HCEC 1CT (cell line): ENCODE measurements around the gene CLIP3.
A peak's percentile ranks its signal among the peaks of the same experiment; 100 is the strongest.
"Not testable (repeated sequence)": the region's sequence is repeated elsewhere in the genome, so short reads cannot be mapped to it uniquely, and the experiment has no call there.

Experiments used
- DNase-seq: peaks from one replicate; pipeline ENCODE4 v3.0.0-alpha.2; 2017

The CLIP3 gene

DNA sequence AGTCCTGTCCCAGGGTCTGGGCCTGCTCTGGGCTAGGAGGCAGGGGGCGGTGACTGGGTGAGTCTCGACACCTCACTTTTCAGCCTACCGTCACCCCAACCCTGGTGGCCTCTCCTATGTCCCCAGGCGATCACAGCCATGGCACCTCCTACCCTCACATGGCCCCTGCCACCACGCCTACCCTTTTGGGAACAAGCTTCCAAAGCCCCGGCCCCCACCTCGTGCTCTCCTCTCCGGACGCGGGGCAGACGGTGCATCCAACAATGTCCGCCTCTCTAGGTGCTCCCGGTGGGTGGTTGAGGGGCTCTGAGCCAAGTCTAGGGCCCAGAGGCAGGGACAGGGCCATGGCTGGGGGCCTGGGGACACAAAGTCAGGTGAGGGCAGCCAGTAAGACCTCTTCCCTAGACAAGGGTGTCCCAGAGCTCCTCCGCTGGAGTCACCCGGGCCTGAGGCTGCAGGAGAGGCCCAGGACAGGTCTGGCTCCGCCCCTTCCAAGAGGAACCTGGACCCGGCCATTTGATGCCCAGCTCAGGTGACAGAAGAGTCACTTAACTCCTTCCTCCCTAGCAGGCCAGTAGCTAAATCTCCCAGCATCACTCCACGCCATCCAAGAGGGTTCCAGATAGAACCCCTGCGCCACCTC lies 24.2 kb downstream of the CLIP3 start, which contains the start of gene SYNE4:
Gene SYNE4, minus strand, starts transcription at position 478 of the 643 bp plus-strand sequence. Its CDS starts 132 bp downstream, at position 346.
- no peak for DNase-seq

DNA sequence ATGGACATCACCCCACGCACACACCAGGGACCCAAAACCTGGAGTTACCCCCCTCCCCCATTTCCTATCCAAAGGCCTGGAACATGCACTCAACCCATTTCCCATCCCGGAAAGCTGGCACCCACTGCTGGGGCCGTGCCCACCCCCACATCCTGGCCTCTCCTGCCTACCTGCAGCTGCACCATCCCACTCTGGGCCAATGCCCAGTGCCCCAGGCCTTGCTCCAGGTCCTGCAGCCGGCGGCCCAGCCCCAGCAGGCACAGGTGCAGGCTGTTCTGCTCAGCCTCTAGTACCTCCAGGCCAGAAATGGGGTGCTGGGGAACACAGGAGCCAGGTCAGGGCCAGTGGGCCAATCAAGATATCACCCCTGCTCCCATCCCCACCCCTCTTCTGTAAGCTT lies 25.7 kb downstream of the CLIP3 start:
- DNase-seq, result no peak

DNA sequence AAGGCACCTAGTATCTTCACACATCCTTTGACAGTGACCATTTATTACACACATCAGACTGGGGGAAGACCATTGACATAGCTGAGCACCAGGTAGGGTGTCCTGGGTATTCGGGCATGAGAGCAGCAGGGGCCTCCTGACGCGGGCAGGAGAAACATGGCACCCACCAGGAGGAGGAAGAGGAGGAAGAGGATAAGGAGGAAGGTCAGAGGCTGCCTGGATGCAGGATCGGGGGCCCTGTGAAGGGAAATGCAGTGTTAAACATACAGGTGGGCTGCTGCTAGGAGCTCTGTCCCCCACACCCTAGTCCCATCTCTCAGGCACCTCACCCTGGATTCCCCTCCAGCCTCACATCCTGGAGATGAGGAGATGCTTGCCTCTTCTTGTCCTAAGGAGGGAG lies 29.4 kb downstream of the CLIP3 start:
- DNase-seq, result no peak

DNA sequence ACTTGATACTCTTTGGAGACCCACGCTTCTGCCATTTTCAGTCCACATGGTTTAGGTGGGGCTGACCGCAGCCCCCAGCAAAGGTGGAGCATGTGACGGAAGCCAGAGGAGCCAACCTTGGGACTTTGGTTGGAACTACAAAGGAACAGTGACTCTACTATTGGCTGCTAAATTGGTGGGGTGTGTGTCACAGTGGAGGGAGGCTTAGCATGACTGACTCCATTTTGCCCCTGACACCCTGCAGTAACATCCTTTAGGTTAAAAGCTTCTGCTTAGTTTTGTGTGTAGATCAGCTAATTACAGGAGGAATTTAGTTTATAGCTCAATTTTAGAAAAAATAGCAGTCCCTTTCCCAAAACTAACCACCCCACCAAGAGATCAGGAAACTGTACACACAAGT lies 31.1 kb downstream of the CLIP3 start:
- no peak for DNase-seq

DNA sequence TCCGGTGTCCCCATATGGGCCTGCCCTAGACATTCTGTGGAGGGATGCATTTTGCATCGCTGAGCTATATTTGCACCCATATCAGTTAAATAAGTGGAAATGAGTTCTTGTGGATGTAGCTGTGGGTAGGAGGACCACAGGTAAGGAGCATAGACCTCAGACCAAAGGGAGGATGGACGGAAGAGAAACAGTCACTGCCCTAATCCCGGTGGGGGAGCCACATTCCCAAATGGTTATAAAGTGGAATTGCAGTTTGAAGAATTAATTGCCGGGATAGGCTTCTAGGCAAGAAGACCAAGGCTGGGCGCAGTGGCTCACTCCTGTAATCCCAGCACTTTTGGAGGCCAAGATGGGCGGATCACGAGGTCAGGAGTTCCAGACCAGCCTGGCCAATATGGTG lies 35.9 kb downstream of the CLIP3 start:
- no peak for DNase-seq

DNA sequence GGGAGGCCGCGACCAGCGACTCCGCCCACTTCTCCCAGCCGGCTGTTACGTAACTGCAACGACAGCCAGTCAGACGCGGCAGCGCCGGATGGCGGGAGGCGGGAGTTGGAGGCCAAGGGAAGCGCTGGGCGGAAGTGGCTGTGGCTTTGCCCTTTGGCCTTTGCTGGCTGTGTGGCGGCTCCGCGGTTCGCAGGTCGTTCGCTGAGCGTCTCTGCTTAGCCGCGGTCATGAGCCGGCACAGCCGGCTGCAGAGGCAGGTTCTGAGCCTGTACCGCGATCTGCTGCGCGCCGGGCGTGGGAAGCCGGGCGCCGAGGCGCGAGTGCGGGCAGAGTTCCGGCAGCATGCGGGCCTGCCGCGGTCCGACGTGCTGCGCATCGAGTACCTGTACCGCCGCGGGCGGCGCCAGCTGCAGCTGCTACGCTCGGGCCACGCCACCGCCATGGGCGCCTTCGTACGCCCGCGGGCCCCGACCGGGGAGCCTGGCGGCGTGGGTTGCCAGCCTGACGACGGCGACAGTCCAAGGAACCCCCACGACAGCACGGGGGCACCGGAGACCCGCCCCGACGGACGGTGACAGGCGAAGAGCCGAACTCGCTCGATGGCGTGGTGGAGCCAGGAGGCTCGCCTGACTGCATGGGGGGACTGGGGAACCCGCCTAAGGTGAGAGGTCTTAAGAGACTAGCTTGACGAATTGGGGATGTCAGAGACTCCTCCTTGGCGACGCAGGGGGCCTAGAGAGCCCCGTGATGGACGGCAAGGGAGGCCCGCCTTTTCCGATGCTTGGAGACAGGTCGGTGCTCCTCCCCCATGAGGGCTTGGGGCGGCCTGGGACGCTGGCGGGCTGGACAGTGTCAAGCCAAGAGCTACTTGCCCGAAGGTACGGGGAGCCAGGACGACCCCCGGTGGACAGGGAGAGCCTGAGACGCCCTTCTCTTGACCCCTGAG lies 37.4 kb downstream of the CLIP3 start, which contains the start of gene SDHAF1:
Gene SDHAF1, plus strand, starts transcription at position 141 of the 946 bp plus-strand sequence. Its CDS starts 87 bp downstream, at position 228.
- DNase-seq, result peak; percentile 94

DNA sequence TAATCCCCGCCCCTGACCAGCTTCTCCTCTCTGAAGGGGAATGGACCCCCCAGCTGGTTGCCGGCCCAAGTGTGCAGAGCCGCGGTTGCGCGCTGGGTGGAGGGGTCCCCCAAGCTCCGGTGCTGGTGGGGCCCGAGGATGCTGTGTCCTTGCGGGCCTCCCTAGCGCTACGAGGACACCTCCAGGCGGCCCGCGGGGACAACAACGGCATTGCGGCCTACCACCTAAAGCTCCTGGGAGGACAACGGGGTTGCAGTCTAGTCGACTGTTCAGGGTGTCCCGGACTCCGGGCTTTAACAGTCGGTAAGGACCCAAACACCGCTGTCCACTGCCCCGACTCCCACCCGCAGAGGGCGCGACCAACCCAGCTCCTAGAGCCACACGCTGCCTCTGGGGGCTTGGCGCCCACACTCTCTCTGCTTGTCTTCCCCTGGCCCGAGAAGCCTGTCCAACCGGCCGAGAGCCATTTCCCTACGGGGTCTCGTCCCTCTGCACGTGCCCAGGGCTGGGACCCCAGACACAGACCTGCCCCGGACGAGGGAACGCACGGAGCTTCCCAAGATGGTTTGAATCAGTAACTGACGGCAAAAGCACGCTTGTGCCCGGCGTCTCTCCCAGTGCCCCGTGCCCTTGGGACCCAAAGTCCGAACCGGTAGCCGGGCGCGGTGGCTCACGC lies 38.6 kb downstream of the CLIP3 start:
- no peak for DNase-seq

DNA sequence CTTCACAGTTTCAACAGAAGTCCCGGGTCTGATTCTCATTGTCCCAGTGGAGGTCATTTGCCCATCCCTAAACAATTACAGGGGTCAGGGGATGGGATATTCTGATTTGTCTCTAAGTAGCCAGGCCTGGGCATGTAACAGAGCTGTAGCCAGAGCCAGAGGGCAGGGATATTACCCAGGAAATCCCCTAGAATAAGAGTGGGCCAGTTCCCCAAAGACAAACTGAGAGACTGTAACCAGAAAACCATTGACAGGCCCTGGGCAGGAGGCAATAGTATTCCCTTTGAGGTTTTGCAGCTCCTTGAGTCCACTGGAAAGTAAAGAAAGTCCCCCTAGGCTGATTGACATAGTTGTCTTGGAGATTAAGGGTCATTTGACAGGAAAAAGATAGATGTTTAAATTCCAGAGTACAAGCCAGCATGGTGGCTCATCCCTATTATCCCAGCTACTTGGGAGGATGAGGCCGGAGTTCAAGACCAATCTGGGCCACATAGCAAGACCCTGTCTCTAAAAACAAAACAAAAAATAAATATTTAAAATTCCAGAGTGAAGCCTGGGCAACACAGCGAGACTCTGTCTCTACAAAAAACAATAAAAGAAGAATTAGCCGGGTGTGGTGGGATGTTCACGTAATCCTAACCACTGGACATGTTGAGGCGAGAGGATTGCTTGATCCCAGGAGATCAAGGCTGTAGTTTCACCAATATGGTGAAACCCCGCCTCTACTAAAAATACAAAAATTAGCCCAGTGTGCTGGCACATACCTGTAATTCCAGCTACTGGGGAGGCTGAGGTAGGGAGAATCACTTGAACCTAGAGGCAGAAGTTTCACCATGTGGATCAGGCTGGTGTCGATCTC lies 39.5 kb downstream of the CLIP3 start:
- DNase-seq, result no peak

DNA sequence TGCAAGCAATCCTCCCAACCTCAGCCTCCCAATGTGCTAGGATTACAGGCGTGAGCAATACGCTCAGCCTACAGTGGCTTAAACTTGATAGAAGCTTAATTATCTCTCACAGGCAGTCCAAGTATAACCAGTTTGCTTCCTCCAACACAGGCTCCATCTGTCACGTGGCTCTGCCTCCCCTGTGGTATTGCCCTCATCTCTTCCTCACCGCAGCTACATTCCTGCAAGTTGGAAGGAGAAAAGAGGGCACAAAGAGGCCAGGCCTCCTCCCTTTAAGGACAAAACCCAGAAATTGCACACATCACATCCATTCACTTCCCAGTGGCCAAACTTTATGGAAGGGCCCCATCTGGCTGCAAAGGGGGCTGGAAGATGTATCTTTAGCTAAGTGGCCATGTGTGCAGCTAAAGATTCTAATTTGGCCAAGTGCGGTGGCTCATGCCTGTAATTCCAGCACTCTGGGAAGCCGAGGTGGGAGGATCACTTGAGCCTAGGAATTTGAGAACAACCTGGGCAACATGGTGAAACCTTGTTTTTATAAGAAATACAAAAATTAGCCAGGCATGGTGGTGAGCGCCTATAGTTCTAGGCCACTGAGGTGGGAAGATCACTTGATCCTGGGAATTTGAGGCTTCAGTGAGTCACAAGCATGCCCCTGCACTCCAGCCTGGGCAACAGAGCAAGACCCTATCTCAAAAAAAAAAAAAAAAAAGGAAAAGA lies 40.8 kb downstream of the CLIP3 start:
- no peak for DNase-seq

DNA sequence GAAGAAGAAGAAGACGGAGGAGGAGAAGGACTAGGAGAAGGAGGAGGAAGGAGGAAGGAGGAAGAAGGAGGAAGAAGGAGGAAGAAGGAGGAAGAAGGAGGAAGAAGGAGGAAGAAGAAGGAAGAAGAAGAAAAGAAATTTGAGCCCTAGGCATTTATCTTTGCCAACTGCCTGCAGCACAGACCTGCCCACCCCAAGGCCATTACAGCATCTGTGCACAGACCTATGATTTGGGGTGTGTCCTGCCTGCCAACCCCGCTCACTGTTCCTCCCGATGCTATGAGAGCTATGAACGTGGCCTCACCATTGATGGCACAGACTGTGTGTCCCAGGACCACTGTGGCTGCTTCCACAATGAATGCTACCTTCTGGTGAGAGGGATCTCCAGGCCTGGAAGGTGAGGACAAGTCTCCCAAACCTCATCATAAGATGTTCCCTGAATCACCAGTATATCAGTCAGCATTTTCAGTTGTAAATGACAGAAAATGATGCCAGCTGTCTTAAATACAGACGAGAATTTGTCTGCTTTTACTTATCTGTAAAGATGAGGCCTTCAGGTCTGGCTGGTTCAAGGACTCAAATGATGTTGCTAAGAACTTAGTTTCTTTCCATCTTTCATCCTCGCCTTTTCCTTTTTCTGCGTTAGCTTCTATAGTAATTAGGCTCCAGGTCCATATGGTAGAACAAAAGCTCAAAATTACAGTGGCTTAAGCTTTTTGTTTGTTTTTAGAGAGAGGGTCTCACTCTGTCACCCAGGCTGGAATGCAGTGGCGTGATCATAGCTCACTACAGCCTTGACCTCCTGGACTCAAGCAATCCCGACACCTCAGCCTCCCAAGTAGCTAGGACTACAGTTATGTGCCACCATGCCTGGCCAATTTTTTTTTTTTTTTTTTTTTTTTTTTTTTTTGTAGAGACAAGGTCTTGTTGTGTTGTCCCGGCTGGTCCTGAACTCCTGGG lies 41.6 kb downstream of the CLIP3 start:
- DNase-seq, result no peak

DNA sequence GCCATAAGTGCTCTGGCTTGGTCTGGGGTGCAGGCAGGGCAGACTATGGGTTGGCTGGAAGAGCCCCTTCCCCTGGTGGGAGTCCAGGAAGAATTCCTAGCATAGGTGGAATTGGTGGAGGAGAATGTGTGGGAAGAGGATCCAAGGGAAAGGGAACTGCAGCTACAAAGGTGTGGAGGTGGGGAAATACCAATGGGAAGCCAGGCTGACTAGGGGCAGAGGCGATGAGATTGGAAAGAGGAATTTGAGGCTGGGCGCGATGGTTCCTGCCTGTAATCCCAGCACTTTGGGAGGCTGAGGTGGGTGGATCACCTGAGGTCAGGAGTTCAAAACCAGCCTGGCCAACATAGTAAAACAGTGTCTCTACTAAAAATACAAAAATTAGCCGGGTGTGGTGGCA lies 42.5 kb downstream of the CLIP3 start:
- DNase-seq, result no peak

DNA sequence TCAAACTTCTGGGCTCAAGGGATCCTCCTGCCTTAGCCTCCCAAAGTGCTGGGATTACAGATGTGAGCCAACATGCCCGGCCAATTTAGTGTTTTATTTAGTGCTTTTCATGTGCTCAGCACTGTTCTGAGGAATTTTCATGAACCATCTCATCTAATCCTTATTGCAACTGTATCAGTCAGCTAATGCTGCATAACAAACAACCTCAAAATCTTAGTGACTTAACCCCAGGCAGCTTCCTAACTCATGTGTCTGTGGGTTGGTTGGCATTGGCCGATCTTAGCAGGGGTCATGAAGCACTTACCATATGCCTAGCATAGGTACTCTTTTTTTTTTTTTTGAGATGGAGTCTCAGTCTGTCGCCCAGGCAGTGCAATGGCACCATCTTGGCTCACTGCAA lies 43.8 kb downstream of the CLIP3 start:
- no peak for DNase-seq

DNA sequence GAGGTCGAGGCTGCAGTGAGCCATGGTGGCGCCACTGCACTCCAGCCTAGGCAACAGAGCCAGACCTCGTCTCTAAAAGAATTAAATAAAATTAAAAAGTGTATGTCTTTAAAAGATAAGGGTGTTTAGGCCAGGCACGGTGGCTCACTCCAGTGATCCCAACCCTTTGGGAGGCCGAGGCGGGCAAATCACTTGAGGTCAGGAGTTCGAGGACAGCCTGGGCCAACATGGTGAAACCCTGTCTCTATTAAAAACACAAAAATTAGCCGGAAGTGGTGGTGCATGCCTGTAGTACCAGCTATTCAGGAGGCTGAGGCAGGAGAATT lies 45.1 kb downstream of the CLIP3 start:
- DNase-seq, result no peak

DNA sequence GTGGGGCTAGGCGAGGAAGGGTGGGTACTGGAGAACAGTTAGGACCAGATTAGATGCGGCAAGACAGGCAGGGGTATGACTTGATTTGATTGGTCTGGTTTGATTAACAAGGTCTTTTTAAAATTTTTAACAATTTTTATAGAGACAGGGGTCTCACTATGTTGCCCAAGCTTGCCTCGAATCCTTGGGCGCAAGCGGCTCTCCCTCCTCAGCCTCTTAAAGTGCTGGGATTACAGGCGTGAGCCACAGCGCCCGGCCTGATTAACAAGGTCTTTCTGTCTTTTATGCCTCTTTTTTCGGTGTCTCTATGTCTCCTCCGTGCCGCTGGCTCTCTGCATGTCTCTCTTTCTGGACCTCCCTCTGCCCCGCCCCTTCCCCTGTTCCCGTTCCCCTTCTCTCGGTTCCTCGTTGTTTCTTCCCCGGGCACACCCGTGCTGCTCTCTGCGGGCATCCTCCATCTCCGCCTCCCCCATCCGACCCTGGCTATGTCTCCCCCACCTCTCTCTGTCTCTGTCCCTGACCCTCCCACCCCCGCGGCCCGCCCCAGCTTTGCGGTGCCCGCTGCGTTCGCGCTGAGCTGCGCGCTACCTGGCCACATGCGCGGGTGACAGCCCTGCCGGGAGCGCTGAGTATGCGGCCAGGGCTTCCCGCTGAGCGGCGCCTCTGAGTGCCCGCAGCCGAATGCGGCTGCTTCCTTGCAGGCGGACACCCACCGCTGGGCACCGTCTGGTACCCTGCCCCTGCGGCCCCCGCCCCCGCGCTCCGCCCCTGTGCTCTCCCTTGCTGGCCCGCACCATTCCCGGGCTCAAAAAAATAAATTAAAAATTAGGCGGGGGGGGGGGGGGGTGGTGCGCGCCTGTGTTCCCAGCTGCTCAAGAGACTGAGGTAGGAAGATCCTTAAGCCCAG lies 45.8 kb downstream of the CLIP3 start:
- DNase-seq, result no peak

DNA sequence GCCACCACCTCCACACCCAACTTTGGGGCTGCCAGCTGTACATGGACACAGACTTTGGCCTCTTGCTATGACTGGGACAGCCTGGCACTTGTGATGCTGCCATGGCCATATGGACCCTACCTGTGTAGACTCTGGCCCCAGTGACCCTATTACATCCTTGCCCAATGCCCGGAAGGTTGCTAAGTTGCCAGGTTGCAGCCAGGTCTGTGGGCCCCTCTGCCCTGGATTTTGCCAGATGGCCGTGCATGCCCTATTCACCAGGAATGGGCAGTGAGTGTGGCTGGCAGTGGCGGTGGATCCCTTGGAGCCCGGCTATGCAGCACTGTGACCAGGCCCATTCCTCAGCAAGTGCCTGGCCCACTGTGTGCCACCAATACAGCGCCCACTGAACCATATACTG lies 46.6 kb downstream of the CLIP3 start:
- no peak for DNase-seq

DNA sequence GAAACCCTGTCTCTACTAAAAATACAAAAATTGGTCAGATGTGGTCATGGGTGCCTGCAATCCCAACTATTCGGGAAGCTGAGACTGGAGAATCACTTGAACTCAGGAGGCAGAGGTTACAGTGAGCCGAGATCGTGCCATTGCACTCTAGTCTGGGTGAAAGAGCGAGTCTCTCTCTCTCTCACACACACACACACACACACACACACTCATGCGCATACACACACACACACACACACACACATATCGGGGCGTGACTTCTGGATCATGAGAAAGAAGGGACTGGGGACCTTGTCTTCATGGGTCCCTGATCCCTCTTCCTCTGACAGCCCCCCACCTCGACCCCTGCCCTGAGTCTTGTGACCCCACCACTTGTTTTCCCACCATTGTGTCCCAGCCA lies 49.5 kb downstream of the CLIP3 start:
- DNase-seq, result no peak

DNA sequence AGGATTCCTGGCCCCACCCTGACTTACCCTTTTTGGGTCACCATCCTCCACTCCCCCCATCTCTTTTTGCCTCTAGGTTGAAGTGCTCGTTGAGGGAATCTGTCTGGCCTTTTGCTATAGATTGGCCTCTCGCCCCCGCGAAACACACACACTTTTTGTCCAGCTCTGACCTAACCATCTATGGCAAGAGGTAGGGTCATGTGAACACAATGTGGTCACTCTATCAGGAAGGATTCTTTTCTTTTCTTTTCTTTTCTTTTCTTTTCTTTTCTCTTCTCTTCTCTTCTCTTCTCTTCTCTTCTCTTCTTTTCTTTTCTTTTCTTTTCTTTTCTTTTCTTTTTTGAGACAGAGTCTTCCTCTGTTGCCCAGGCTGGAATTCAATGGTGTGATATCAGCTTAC lies 51.7 kb downstream of the CLIP3 start:
- not testable (repeated sequence) for DNase-seq

DNA sequence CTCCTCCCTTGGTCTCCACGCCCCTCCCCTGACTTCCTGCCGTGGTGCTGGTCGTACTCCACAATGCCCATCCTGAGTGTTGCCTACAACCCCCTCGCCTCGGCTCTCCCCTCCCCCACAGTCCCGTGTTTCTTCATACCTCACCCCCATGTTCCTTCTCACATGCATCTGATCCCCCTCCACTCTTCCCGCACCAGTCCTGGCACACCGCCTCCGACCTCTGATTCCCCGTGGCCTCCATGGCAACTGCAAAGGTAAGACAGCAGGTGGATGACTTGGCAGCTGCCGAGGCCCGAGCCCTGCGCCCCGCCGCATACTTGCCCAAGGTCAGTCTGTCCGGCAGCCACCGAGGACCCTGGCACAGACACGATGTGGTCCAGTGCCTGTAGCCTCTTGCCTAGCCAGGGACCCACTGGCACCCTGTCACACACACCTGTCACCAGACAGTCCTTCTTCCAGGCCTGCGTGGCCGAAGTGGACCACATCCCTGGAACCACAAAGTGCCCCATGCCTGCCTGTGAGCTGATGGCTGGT lies 53.8 kb downstream of the CLIP3 start:
- no peak for DNase-seq

DNA sequence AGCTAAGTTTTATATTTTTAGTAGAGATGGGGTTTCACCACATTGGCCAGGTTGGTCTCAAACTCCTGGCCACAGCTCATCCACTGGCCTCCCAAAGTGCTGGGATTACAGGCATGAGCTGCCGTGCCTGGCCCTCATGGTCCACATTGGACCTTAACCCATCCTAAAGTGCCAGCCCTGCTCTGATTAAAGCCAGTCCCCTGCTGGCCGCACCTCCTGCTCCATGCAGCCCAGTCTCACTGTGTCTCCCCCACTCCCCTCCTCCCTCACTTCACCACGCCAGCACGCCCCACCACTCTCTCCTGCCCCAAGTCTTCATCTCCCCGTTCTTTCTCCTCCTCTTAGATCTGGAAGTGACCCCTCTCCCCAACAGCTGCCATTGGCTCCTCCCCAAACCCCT lies 54.4 kb downstream of the CLIP3 start:
- DNase-seq, result no peak
